T47D (cell line): Measurements from ENCODE around the gene PXDN.

Experiments
- DNase-seq, 2 experiments: peaks; one replicate each; pipeline versions ENCODE4 v3.0.0 to v3.0.0-alpha.2; 2011 to 2012; ENCODE audit warnings: low read depth in 1 of 2, low spot score in 1 of 2
- JUND ChIP-seq: IDR thresholded peaks from 2 replicates; pipeline ENCODE4 v1.6.1; 2012; ENCODE audit warnings: low read depth
- in situ Hi-C: cut with HindIII; loops from 2 replicates; pipeline ENCODE4 v1.10.0; 2016; ENCODE audit warnings: low sequenced_read_pairs, low pct_unique_long_range_greater_than_20kb

The PXDN gene

DNA sequence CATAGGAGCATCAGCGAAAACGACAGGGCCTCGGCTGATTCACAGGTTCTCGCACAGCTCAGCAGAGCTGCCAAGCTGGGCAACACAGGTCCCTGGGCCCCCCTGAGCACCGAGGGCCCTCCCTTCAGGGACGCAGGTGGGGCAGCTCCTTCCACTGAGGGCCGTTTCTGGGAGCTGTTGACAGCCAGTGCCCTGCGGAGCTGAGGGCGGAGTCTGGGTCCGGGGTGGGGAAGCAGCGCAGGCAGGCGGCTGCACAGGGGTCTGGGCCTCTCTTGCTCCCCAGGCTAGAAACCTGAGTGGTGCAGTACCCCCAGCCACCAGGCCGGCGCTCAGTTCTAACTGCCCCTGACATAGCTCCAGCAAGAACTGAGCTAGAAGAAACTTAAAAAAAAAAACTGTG, 65.7 kb downstream of the PXDN start:
- no peak for DNase-seq
- TF ChIP-seq JUND, result no peak
- in situ Hi-C loops, result no loop called here

DNA sequence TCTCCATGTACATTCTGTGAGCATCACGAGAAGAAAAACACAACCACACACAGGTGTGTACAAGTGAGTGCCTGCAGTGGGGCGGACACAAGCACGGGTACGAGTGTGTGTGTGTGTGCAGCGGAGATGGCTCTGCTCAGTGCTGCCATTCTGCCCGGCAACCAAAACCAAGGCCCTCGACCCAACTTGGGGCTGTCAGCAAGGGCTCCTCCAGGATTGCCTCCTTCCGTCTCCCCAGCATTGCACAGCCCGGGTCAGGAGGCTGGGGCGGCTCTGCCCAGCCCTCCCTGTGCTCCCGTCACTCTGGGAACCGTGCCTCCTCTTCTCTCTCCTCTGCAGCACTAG, 66.5 kb downstream of the PXDN start:
- TF ChIP-seq JUND, result no peak
- in situ Hi-C loops, result no loop called here
- DNase-seq, result no peak

DNA sequence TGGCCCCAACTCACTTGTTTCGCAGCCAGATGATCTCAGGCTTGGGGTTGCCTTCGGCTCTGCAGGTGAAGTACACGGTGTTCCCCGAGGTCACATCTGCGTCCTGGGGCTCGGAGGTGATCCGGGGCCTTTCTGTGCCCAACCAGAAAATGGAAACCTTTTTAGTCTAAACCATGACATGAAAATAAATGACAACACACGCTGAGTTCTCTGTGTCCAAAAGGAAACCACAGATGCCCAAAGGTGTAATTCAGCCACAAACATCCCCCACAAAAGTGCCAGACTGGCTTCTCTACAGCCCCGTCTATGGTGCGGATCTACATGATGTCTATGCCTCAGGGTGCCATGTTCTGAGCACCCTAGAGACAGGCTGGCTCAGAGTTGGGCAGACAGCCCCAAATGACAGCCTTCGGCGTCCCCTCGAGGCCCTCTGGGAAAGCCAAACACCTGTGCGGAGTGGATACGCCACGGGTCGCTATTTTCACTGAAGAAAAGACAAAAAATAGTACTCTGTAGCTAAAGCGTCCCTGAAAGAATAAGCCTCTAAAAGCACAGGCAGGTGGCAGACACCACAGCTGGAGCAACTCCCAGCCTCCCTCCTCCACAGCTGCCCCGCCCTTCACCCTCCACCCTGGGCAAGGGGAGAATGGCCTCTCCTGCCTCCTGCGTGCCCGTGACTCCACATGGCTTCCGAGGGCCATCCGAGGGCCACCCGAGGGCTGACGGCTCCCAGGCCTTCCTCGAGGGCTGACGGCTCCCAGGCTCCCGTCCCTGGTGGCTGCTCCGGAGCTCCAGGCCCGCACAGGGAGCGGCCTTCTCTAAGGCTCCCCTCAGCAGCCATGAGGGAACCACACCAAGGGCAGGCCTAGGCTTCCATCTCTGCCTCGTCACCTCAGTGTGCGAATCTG, 67.1 kb downstream of the PXDN start:
- no peak for DNase-seq
- no peak for TF ChIP-seq JUND
- in situ Hi-C loops, result no loop called here

DNA sequence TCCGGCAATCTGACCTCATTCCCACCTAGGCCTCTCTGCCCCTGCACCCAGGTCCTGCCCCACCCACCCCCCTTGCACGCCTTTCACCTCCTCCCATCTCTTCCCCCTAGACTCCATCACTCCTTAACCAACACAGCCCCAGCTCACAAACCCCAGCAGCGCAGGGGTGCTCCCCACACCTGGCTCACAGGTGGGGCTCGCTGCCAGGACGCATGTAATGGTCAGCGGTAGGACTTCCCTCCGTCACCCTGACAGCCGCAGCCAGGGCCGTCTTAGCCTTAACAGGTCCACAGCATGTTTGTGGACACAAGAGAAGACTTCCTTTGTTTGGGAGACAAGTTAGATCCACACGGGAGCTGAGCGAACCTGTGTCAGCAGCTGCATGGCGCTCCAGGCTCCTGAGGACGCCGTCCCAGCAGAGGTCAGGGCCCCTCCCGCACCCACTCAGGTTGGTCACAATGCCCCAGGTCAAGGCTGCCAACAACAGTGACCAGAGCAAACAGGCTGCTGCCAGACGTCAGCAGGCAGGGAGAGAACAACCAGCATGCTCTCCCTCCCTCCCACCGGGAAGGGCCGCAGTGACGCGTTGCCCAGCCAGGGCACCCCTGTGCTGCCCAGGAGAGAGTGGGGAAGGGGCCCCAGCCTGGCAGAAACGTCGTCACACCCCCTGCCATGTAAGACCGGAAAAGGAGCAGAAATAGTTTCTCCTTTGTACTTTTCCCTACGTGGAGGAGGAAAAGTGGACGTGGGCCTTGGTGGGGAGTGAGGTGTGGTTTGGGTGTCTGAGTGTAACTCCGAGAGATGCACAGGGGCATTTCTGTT, 68.0 kb downstream of the PXDN start:
- DNase-seq, result no peak
- no peak for TF ChIP-seq JUND
- in situ Hi-C loops, result no loop called here

DNA sequence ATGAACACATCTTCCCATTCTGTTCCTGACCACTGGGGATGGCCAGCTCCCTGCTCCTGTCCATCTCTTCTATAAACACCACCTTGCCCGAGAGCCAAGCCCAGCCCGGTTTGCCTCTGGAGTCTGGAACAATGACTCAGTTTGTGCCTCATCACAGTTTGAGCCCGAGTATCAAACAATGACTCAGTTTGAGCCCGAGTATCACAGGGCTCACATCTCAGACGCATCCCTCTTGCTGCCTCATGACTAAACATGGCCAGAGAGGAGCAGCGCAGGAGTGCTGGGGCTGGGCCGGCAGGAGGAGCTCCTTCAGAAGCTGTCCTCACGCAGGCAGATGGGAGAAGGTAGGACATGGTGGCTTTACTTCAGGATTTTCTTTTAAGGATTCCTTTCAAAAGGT, 68.7 kb downstream of the PXDN start:
- in situ Hi-C loops, result no loop called here
- no peak for DNase-seq
- TF ChIP-seq JUND, result no peak

DNA sequence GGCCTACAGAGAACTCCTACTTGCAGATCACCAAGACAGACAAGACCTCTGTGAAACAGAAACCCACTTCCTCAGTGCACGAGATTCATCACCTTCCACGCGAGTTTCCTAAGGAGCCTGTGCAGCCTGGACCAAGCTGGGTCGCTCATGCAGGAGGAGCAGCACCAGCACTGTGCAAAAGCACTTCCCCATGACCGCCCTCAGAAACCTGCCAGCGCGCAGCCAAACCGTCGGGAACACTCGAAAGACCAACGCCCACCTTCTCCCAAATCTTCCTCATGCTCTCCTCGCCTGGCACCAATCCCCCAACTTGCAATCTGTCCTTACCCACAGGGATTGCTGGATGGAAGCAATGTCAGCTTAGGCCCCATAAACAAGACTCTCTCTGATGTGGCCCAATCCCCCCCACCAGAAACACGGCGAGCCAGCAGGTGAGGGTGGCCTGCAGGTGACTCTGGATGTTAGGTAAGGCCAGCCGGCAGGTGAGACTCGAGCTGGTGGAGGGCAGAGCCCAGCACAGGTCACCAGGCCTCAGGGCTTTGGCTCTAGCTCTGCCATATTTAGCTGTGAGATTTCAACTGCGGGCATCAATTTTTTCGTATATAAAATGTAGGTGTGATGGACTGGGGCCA, 69.4 kb downstream of the PXDN start:
- in situ Hi-C loops, result no loop called here
- TF ChIP-seq JUND, result no peak
- no peak for DNase-seq

GRCh38 chr2:1674276-1674675, 70.0 kb downstream of the PXDN start:
- no peak for DNase-seq
- TF ChIP-seq JUND, result no peak
- in situ Hi-C loops, result no loop called here

GRCh38 chr2:1673160-1673944, 71.0 kb downstream of the PXDN start:
- TF ChIP-seq JUND, result no peak
- in situ Hi-C loops, result no loop called here
- DNase-seq, result no peak

DNA sequence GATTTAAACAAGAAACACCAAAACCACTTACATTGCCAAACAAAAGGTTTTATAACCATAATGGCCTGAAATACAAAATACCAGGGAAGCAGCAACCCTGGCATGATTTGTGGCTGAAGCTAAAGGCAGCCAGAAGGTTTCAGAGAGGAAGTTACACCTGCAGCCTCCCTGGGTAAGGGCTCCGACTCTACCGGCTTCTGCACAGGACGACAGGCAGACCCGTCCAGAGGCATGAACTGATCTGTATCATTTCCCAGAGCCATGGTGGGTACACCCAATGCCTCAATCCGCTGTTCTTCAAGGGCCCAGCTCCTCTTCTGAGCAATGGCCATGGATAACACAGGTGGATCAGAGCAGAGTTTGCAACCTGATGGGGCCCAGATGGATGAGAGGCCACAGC, 71.6 kb downstream of the PXDN start:
- in situ Hi-C loops, result no loop called here
- TF ChIP-seq JUND, result no peak
- DNase-seq, result no peak

DNA sequence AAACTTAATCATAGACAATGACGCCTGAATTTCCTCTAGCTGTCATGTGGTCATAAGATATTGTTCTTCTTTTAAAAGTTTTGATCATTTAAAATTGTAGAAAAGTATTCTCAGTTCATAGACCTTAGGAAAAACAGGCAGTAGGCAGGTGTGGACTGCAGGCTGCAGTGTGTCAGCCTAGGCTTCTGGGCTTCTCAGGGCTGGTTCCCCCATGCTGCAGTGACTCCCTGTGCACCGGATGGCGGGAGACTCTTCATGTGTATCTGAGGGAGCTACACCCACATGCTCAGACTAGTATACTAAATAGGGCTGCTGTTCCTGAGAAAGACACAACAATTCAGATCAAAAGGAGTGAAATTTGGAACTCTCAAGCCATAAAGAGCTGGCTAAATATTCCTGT, 72.4 kb downstream of the PXDN start:
- DNase-seq, result no peak
- in situ Hi-C loops, result no loop called here
- TF ChIP-seq JUND, result no peak

DNA sequence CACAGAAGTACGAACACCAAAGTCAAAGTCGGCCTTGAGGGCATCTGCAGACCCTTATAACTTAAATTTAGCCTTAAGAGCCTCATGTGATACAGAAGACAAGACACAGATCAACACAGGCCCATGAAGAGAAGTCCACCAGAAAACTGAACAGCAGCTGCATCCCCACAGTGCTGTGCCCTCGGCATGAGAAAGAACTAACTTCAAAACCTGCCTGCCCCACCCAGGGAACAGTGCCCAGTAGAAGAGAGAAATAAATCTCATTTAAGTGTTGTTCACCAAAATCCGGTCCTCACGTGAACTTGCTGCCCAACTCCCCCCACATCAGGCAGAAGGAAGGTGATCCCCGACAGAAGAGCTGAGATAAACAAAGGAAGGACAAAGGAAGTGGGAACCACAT, 73.7 kb downstream of the PXDN start:
- DNase-seq, result no peak
- in situ Hi-C loops, result no loop called here

GRCh38 chr2:1665761-1666505, 78.4 kb downstream of the PXDN start:
- in situ Hi-C loops, result no loop called here
- TF ChIP-seq JUND, result no peak
- DNase-seq, result no peak

More for the DNA sequence above, 73.7 kb downstream of the PXDN start:
- no peak for TF ChIP-seq JUND
